ENCODE data around the gene HIVEP2. TPM values are rescaled to one million over a fixed set of nuclear protein-coding genes. Genes with fewer than 3 reads are reported as not detected.

The HIVEP2 gene
- total and polyA plus RNA-seq, 10 donors: 2.5 to 41.3 (median 30.3) TPM

DNA sequence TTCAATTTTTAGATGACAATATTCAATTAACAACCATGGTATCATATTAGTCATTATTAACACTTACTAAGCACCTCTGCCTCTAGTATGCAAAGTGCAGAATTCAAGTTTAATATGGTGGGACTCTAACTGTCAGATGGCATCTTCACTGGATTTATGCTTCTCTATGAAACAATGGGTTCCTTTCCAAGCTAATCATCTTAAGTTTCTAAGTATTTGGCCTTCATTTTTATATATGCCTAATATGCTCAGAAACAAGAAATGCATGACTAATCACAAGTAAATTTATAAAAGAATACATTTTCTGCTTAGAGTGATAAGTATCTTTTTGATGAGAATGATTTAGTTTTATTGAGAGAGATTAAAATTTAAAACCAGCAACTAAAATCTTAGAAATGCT lies 144.7 kb downstream of the HIVEP2 start:
- Histone ChIP-seq H3K27ac (no peak overlapping the region), H3K36me3 (no peaks in the 10 kb centered on the region), H3K27me3 (replicated peaks in 1 of 7) (no peaks in the 10 kb centered on the region), H3K4me1 (peaks cover 0 to 84% (median 33%) of the 10 kb centered on the region in 6 donors), H3K9me3 (no peaks in the 10 kb centered on the region), H3K4me3 (no peak overlapping the region)
- no peak for DNase-seq
- TF ChIP-seq, protein P1, sequence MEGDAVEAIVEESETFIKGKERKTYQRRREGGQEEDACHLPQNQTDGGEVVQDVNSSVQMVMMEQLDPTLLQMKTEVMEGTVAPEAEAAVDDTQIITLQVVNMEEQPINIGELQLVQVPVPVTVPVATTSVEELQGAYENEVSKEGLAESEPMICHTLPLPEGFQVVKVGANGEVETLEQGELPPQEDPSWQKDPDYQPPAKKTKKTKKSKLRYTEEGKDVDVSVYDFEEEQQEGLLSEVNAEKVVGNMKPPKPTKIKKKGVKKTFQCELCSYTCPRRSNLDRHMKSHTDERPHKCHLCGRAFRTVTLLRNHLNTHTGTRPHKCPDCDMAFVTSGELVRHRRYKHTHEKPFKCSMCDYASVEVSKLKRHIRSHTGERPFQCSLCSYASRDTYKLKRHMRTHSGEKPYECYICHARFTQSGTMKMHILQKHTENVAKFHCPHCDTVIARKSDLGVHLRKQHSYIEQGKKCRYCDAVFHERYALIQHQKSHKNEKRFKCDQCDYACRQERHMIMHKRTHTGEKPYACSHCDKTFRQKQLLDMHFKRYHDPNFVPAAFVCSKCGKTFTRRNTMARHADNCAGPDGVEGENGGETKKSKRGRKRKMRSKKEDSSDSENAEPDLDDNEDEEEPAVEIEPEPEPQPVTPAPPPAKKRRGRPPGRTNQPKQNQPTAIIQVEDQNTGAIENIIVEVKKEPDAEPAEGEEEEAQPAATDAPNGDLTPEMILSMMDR (IDR thresholded peaks at IDR 0.05 in 8 of 11, conservative IDR thresholded peaks at IDR 0.05 in 3 of 11): no peak
- TF ChIP-seq POLR2AphosphoS5 (IDR thresholded peaks at IDR 0.05) (no peak), POLR2A (IDR thresholded peaks at IDR 0.05) (no peak)
- intact Hi-C loops (cut with DNase I; ENCODE audit: low total_unique reads): no loop called here

DNA sequence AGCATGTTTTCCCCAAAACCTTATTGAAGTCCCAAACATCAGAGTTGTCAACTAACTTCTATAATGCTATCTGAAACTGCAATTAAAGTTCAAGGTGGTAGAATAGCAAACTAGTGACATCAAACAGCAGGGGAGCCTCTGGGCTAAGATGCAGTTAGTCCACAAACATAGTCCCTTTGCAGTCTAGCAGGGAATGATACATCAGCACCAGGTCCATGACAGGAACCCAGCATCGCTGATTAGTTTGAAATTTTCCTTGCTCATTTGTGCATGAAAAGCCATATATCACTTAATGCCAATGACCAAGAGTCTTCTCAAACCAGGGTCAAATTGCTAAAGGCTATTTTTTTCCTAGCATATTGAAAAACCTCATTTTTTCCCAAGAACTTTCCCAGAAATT lies 145.3 kb downstream of the HIVEP2 start:
- TF ChIP-seq POLR2A (IDR thresholded peaks at IDR 0.05) (no peak), POLR2AphosphoS5 (IDR thresholded peaks at IDR 0.05) (no peak)
- TF ChIP-seq, protein P1 (IDR thresholded peaks at IDR 0.05 in 8 of 11, conservative IDR thresholded peaks at IDR 0.05 in 3 of 11): no peak
- Histone ChIP-seq H3K4me3 (no peak overlapping the region), H3K9me3 (no peaks in the 10 kb centered on the region), H3K36me3 (no peaks in the 10 kb centered on the region), H3K4me1 (peaks cover 0 to 79% (median 33%) of the 10 kb centered on the region in 6 donors), H3K27me3 (replicated peaks in 1 of 7) (no peaks in the 10 kb centered on the region), H3K27ac (no peak overlapping the region)
- intact Hi-C loops (cut with DNase I; ENCODE audit: low total_unique reads): no loop called here
- 82 to 96% (median 96%) methylated on average over 1 of the region's 1 CpG for WGBS, 5 donors
- no peak for DNase-seq

DNA sequence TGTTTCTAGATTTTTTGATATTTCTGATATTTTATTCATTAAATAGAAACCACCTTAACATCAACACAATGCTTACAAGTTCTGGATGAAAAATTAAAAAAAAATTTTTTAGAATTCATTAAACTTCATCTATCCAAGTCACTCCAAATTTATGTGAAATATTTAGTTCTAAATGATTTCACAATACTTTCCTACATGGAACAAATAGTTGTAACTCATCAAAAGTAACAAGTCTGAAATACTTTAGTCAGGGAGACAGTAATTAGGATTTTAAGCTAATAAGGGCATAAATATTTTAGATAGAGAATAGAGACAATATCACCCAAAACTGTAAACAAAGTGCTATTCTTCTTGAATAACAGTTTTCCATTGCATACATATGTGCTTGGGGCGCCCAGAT lies 147.8 kb downstream of the HIVEP2 start:
- Histone ChIP-seq H3K9me3 (no peaks in the 10 kb centered on the region), H3K36me3 (no peaks in the 10 kb centered on the region), H3K4me3 (no peak overlapping the region), H3K4me1 (peaks cover 0 to 57% (median 24%) of the 10 kb centered on the region in 6 donors), H3K27me3 (replicated peaks in 1 of 7) (no peaks in the 10 kb centered on the region), H3K27ac (no peak overlapping the region)
- intact Hi-C loops (cut with DNase I; ENCODE audit: low total_unique reads): no loop called here
- 96 to 100% (median 97%) methylated on average over 1 of the region's 1 CpG for WGBS, 5 donors
- no peak for DNase-seq
- TF ChIP-seq, protein P1 (IDR thresholded peaks at IDR 0.05 in 8 of 11, conservative IDR thresholded peaks at IDR 0.05 in 3 of 11): no peak
- no peak for TF ChIP-seq POLR2AphosphoS5 (IDR thresholded peaks at IDR 0.05)
- TF ChIP-seq POLR2A (IDR thresholded peaks at IDR 0.05): no peak

DNA sequence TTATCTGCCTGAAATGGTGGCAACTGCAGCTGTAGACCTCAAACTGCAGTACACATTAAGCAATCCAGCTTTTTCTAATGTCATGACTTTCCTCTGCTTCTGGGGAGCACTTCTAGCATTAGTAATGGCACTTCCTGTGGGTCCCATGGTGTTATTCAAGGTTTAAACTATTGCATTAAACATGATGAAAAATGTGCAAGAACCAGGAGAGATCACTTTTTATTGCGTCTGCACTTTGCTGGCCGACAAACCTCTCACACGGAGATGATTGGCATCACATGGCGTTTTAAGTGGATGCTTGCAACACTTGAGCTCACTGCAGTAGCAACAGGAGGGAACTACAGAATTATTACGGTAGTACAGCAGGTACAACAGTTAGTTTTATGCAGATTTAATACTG lies 148.4 kb downstream of the HIVEP2 start:
- intact Hi-C loops (cut with DNase I; ENCODE audit: low total_unique reads): no loop called here
- peaks cover 0 to 54% (median 21%) of the 10 kb centered on the region in 6 donors for H3K4me1 ChIP-seq
- TF ChIP-seq POLR2A (IDR thresholded peaks at IDR 0.05) (no peak), POLR2AphosphoS5 (IDR thresholded peaks at IDR 0.05) (peak in 1 of 3 donors; percentile 20)
- TF ChIP-seq, protein P1 (IDR thresholded peaks at IDR 0.05 in 8 of 11, conservative IDR thresholded peaks at IDR 0.05 in 3 of 11): no peak
- peak overlapping the region in 3 of 8 donors; percentile 11 to 24 (median 20) for H3K27ac ChIP-seq
- no peak overlapping the region for H3K4me3 ChIP-seq
- 49 to 82% (median 76%) methylated on average over 5 of the region's 5 CpGs for WGBS, 5 donors
- no peaks in the 10 kb centered on the region for H3K9me3 ChIP-seq
- no peaks in the 10 kb centered on the region for H3K27me3 ChIP-seq (replicated peaks in 1 of 7)
- no peak for DNase-seq
- no peaks in the 10 kb centered on the region for H3K36me3 ChIP-seq
